ENCODE results near the gene MAGEA3. TPM values are rescaled to one million over a fixed set of nuclear protein-coding genes. Genes with fewer than 3 reads are reported as not detected.
"Not testable (repeated sequence)": the region's sequence is repeated elsewhere in the genome, so short reads cannot be mapped to it uniquely, and the experiment has no call there.

MAGEA3 gene
- not detected in 2 replicates for total RNA-seq

GRCh38 chrX:152697952-152698931 is at the start of gene MAGEA3:
MAGEA3 (plus strand) TSS chrX:152698794; CDS start chrX:152700833, 2,039 bp downstream.
- DNase-seq (ENCODE audit: extremely low read depth, low read depth, low spot score): not testable (repeated sequence)

GRCh38 chrX:152652060-152652459 is 46.5 kb upstream of the MAGEA3 start:
- DNase-seq (ENCODE audit: extremely low read depth, low read depth, low spot score): no peak

GRCh38 chrX:152652467-152652866 is 46.1 kb upstream of the MAGEA3 start:
- DNase-seq (ENCODE audit: extremely low read depth, low read depth, low spot score): no peak

GRCh38 chrX:152656087-152656486 is 42.5 kb upstream of the MAGEA3 start:
- DNase-seq (ENCODE audit: extremely low read depth, low read depth, low spot score): no peak

GRCh38 chrX:152656890-152657289 is 41.7 kb upstream of the MAGEA3 start:
- no peak for DNase-seq (ENCODE audit: extremely low read depth, low read depth, low spot score)

GRCh38 chrX:152658302-152658701 is 40.3 kb upstream of the MAGEA3 start:
- DNase-seq (ENCODE audit: extremely low read depth, low read depth, low spot score): no peak

- no peak for DNase-seq (ENCODE audit: extremely low read depth, low read depth, low spot score)
These were observed 35.5 kb upstream of the MAGEA3 start for GRCh38 chrX:152663086-152663485.

- no peak for DNase-seq (ENCODE audit: extremely low read depth, low read depth, low spot score)
These were observed 24.5 kb upstream of the MAGEA3 start for GRCh38 chrX:152674135-152674534.

- not testable (repeated sequence) for DNase-seq (ENCODE audit: extremely low read depth, low read depth, low spot score)
These were observed 23.9 kb upstream of the MAGEA3 start for GRCh38 chrX:152674652-152675051.

- not testable (repeated sequence) for DNase-seq (ENCODE audit: extremely low read depth, low read depth, low spot score)
These were observed 17.6 kb upstream of the MAGEA3 start for GRCh38 chrX:152681012-152681411.

- not testable (repeated sequence) for DNase-seq (ENCODE audit: extremely low read depth, low read depth, low spot score)
These were observed 1.8 kb downstream of the MAGEA3 start for GRCh38 chrX:152700390-152700789.

GRCh38 chrX:152706500-152706899 is 7.9 kb downstream of the MAGEA3 start:
- not testable (repeated sequence) for DNase-seq (ENCODE audit: extremely low read depth, low read depth, low spot score)

- DNase-seq (ENCODE audit: extremely low read depth, low read depth, low spot score): not testable (repeated sequence)
These were observed 10.6 kb downstream of the MAGEA3 start, which contains the start of gene CSAG2 for GRCh38 chrX:152709173-152709572. CSAG2 (minus strand) TSS chrX:152709273; CDS start chrX:152709112, 161 bp downstream.

GRCh38 chrX:152713195-152713594 is 14.6 kb downstream of the MAGEA3 start:
- DNase-seq (ENCODE audit: extremely low read depth, low read depth, low spot score): not testable (repeated sequence)

GRCh38 chrX:152713815-152714787 is 15.5 kb downstream of the MAGEA3 start, which contains the start of gene MAGEA2B:
MAGEA2B (plus strand) TSS chrX:152714628; CDS start chrX:152717107, 2,479 bp downstream.
- DNase-seq (ENCODE audit: extremely low read depth, low read depth, low spot score): not testable (repeated sequence)

- no peak for DNase-seq (ENCODE audit: extremely low read depth, low read depth, low spot score)
These were observed 26.8 kb downstream of the MAGEA3 start for GRCh38 chrX:152725409-152725808.

GRCh38 chrX:152733261-152733975 is 34.8 kb downstream of the MAGEA3 start, which contains the start of the genes CSAG1 and MAGEA12:
CSAG1 (minus strand) TSS chrX:152733721; CDS start chrX:152732460, 1,261 bp downstream.
MAGEA12 (plus strand) TSS chrX:152733757; CDS start chrX:152736162, 2,405 bp downstream.
- DNase-seq (ENCODE audit: extremely low read depth, low read depth, low spot score): no peak

GRCh38 chrX:152734143-152734858 is 35.7 kb downstream of the MAGEA3 start:
- DNase-seq (ENCODE audit: extremely low read depth, low read depth, low spot score): not testable (repeated sequence)

- no peak for DNase-seq (ENCODE audit: extremely low read depth, low read depth, low spot score)
These were observed 36.5 kb downstream of the MAGEA3 start for GRCh38 chrX:152735101-152735500.
